Natural killer cell (primary cell): Measurements from ENCODE around the gene SMIM41. TPM values are rescaled to one million over a fixed set of nuclear protein-coding genes. Genes with fewer than 3 reads are reported as not detected.

ENCODE experiments used
- ATAC-seq, 3 donors: fragments of 150-1000 bp in 2 of 3; fragments of 200-7000 bp in 1 of 3; cut with Tn5 transposase; 1 replicate in 1 of 3; 2 replicates in 2 of 3; pipeline ENCODE4 v1.10.0; 2021; ENCODE audit warnings: mild to moderate bottlenecking in 2 of 3, moderate library complexity in 2 of 3
- DNase-seq, 2 donors: peaks; one replicate each; pipeline versions ENCODE4 v3.0.0 to v3.0.0-alpha.2; 2013 to 2021; ENCODE audit warnings: mixed read lengths in 1 of 2
- H3K27ac ChIP-seq: one replicate; pipeline ENCODE4 v1.5.1; 2013; ENCODE audit warnings: mild to moderate bottlenecking, low read length
- H3K27me3 ChIP-seq: one replicate; pipeline ENCODE4 v1.6.1; 2013; ENCODE audit warnings: low read length; ENCODE audit not compliant: control insufficient read depth, insufficient read depth
- H3K36me3 ChIP-seq: one replicate; pipeline ENCODE4 v1.6.1; 2013; ENCODE audit warnings: low read length; ENCODE audit not compliant: control insufficient read depth, insufficient read depth
- H3K4me1 ChIP-seq: one replicate; pipeline ENCODE4 v1.6.1; 2013; ENCODE audit warnings: low read length; ENCODE audit not compliant: control insufficient read depth, insufficient read depth
- H3K4me3 ChIP-seq: one replicate; pipeline ENCODE4 v1.5.1; 2013; ENCODE audit warnings: low read length
- H3K9me3 ChIP-seq: one replicate; pipeline ENCODE4 v1.6.1; 2013; ENCODE audit warnings: low read length; ENCODE audit not compliant: control insufficient read depth, insufficient read depth
- H3K27ac Mint-ChIP-seq, 2 donors: one replicate each; pipeline ENCODE4 v1.8.0; 2022; ENCODE audit warnings: mild to moderate bottlenecking in 2 of 2, mixed read lengths in 2 of 2, moderate library complexity in 1 of 2
- H3K27me3 Mint-ChIP-seq, 2 donors: one replicate each; pipeline ENCODE4 v1.8.0; 2022; ENCODE audit warnings: low read depth in 2 of 2, mixed read lengths in 2 of 2
- H3K36me3 Mint-ChIP-seq: one replicate; pipeline ENCODE4 v1.8.0; 2022; ENCODE audit warnings: mixed read lengths
- H3K4me1 Mint-ChIP-seq, 2 donors: one replicate each; pipeline ENCODE4 v1.8.0; 2022; ENCODE audit warnings: mixed read lengths in 2 of 2
- H3K4me3 Mint-ChIP-seq: one replicate; pipeline ENCODE4 v1.8.0; 2022; ENCODE audit warnings: mild to moderate bottlenecking, moderate library complexity, mixed read lengths
- H3K9me3 Mint-ChIP-seq, 2 donors: one replicate each; pipeline ENCODE4 v1.8.0; 2022; ENCODE audit warnings: mixed read lengths in 2 of 2
- WGBS: methylation state at CpG from one replicate; pipeline ENCODE4 v1.1.7; 2013; ENCODE audit warnings: missing lambda C conversion rate; ENCODE audit not compliant: insufficient coverage; 5-methylcytosine and 5-hydroxymethylcytosine counted together
- intact Hi-C: fragments of 100-400 bp; cut with micrococcal nuclease; formaldehyde crosslinking; loops from one replicate; pipeline ENCODE4 v1.14.2; 2022
- total RNA-seq, 4 donors: library from RNA; stranded (reverse); fragments of 120-200 nt in 1 of 4; gene quantifications; one replicate each; pipeline versions ENCODE4 v1.2.3 to v1.2.4, GENCODE V29; 2013 to 2022
- TF ChIP-seq, protein P1 (sequence below): fragments of 200-600 bp; IDR thresholded peaks from one replicate; pipeline ENCODE4 v1.8.0; 2022; ENCODE audit warnings: antibody characterized with exemption

SMIM41 gene
- total RNA-seq, 3 donors from 2014 or later (not counting 1 experiment from before 2014, with no cell fraction given) = not detected

DNA sequence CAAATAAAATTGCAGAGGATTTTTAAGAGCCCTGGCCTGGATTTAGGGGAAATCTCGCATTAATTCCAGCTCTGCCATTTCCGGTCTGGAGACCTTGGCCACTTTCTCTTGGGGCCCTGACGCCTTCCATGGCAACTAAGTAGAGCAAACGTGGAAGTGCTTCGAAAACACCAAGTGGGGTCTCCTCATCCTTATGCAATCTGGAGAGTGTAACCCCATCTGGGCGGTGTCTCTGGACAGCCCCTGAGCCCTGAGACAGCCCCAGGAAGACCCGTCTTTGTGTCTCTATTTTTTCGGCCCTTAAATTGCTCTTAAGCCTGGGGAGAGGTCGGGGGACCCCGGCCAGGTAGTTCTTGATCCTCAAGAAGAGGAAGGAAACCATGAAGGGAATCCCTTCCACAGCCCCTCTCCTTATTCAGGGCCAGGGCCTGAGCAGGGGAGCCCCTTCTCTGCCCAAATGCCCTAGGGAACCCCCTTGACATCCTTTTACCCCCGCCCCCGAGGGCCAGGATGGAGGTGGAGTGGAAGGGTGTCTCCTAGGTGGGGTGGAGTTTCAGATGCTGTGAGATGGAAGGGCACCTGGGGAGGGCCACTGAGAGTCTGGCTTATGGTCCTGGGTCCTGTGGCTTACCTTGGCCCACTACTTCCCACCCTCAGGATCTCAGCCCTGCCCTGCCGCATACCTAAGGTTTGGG is 45.9 kb upstream of the SMIM41 start:
- Histone ChIP-seq H3K36me3 (no peaks in the 10 kb centered on the region), H3K27ac (peak overlapping the region; percentile 72), H3K4me1 (peaks cover 38% of the 10 kb centered on the region), H3K9me3 (no peaks in the 10 kb centered on the region), H3K4me3 (peak overlapping the region; percentile 26), H3K27me3 (peaks cover 3% of the 10 kb centered on the region)
- H3K36me3 Mint-ChIP-seq = no peaks in the 10 kb centered on the region
- intact Hi-C loops = no loop called here
- ATAC-seq (no peak), DNase-seq (no peak)
- peak overlapping the region; percentile 77 for H3K4me3 Mint-ChIP-seq
- 43% methylated on average over 11 of the region's 13 CpGs for WGBS
- H3K4me1 Mint-ChIP-seq = peaks cover 6 to 21% of the 10 kb centered on the region in 2 donors
- no peaks in the 10 kb centered on the region for H3K9me3 Mint-ChIP-seq
- H3K27ac Mint-ChIP-seq = peak overlapping the region; percentile 84 to 87
- TF ChIP-seq, protein P1, sequence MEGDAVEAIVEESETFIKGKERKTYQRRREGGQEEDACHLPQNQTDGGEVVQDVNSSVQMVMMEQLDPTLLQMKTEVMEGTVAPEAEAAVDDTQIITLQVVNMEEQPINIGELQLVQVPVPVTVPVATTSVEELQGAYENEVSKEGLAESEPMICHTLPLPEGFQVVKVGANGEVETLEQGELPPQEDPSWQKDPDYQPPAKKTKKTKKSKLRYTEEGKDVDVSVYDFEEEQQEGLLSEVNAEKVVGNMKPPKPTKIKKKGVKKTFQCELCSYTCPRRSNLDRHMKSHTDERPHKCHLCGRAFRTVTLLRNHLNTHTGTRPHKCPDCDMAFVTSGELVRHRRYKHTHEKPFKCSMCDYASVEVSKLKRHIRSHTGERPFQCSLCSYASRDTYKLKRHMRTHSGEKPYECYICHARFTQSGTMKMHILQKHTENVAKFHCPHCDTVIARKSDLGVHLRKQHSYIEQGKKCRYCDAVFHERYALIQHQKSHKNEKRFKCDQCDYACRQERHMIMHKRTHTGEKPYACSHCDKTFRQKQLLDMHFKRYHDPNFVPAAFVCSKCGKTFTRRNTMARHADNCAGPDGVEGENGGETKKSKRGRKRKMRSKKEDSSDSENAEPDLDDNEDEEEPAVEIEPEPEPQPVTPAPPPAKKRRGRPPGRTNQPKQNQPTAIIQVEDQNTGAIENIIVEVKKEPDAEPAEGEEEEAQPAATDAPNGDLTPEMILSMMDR = no peak
- peaks cover 0 to 11% of the 10 kb centered on the region in 2 donors for H3K27me3 Mint-ChIP-seq

DNA sequence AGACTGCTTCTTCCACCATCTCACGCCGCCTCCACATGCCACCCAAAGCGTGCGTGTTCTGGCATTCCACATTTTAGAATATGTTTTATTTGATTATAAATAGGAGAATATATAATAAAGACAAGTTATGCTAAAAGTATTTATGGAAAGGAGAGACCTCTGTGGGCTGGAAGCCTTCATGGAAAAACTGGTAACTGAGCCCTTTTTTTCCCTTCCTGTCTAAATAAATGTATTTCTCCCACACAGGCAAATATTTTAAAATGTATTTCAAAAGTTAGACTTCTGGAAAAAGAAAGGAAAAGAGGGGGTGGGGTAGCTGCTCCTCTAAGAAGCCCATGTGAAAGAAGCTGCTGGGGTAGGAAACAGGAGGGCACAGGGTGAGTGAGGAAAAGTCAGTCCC is 44.3 kb upstream of the SMIM41 start:
- DNase-seq = no peak
- WGBS = no CpG with 5 or more reads among the region's 4 CpGs
- Histone ChIP-seq H3K4me3 (no peak overlapping the region), H3K27me3 (peaks cover 3% of the 10 kb centered on the region), H3K36me3 (no peaks in the 10 kb centered on the region), H3K4me1 (peaks cover 38% of the 10 kb centered on the region), H3K9me3 (no peaks in the 10 kb centered on the region), H3K27ac (no peak overlapping the region)
- intact Hi-C loops = no loop called here
- H3K36me3 Mint-ChIP-seq = no peaks in the 10 kb centered on the region
- H3K4me3 Mint-ChIP-seq = peak overlapping the region; percentile 35
- H3K27ac Mint-ChIP-seq = peak overlapping the region; percentile 84 to 87
- no peaks in the 10 kb centered on the region for H3K9me3 Mint-ChIP-seq
- TF ChIP-seq, protein P1 = no peak
- peaks cover 6 to 21% of the 10 kb centered on the region in 2 donors for H3K4me1 Mint-ChIP-seq
- peaks cover 0 to 11% of the 10 kb centered on the region in 2 donors for H3K27me3 Mint-ChIP-seq
- no peak for ATAC-seq

DNA sequence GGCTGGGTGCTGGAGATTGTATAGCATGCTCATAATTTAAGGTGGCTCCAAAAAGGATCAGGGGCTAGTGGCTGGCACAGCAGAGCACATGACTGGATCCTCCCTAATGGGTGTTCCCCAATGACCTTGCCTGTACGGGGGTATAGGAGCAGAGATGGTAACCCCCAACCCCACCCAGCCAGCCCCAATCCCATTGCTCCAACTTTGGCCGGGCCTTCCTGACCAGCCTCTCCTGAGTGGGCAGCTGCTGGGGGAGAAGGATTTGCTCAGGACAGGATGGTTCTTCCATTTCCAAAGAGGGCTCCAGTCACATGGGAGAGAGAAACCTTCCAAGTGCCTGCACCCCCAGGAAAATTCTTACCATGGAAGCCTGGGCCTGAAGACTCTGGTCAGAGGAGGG is 43.6 kb upstream of the SMIM41 start:
- peaks cover 6 to 21% of the 10 kb centered on the region in 2 donors for H3K4me1 Mint-ChIP-seq
- 83% methylated on average over 1 of the region's 2 CpGs for WGBS
- peaks cover 38% of the 10 kb centered on the region for H3K4me1 ChIP-seq

More for the DNA sequence above, 43.6 kb upstream of the SMIM41 start:
- DNase-seq (no peak), ATAC-seq (no peak)
- peak overlapping the region; percentile 53 for H3K27ac ChIP-seq
- H3K27me3 ChIP-seq = peaks cover 3% of the 10 kb centered on the region
- no peaks in the 10 kb centered on the region for H3K9me3 Mint-ChIP-seq
- no peaks in the 10 kb centered on the region for H3K9me3 ChIP-seq
- TF ChIP-seq, protein P1 = no peak
- peak overlapping the region; percentile 60 for H3K4me3 Mint-ChIP-seq
- H3K27ac Mint-ChIP-seq = peak overlapping the region; percentile 77 to 87
- H3K4me3 ChIP-seq = no peak overlapping the region
- peaks cover 0 to 11% of the 10 kb centered on the region in 2 donors for H3K27me3 Mint-ChIP-seq
- intact Hi-C loops = no loop called here
- no peaks in the 10 kb centered on the region for H3K36me3 ChIP-seq
- H3K36me3 Mint-ChIP-seq = no peaks in the 10 kb centered on the region
